PC-3 (cell line): ENCODE results near the gene IKZF1. TPM values are rescaled to one million over a fixed set of nuclear protein-coding genes. Genes with fewer than 3 reads are reported as not detected.

Experiments used
- ATAC-seq: fragments of 200-7000 bp; cut with Tn5 transposase; 2 replicates; pipeline ENCODE4 v1.9.1; 2020; ENCODE audit warnings: mild to moderate bottlenecking, moderate library complexity
- BruUV-seq: library from RNA; stranded (reverse); fragments of 400-500 nt; replicated peaks from 2 replicates; lab custom pipeline; 2021; lab: Mats Ljungman, UMichigan
- CTCF ChIA-PET: fragments of 300-600 bp; sonication (Branson Sonifier 250); formaldehyde crosslinking; loops from one replicate; lab custom pipeline; 2022; ENCODE audit warnings: antibody characterized with exemption; lab: Charles Lee
- POLR2A ChIA-PET: fragments of 300-600 bp; sonication (Branson Sonifier 250); formaldehyde crosslinking; loops from one replicate; lab custom pipeline; 2022; ENCODE audit warnings: antibody characterized with exemption; ENCODE audit not compliant: unreplicated experiment; lab: Charles Lee
- DNase-seq: peaks from one replicate; pipeline ENCODE4 v3.0.0-alpha.2; 2015
- H2AFZ ChIP-seq: fragments of 300-600 bp; sonication (generic); 2 replicates; pipeline ENCODE4 v1.6.0; 2016; ENCODE audit warnings: antibody characterized with exemption, low read length
- H3F3A ChIP-seq: fragments of 300-600 bp; sonication (generic); one replicate; pipeline ENCODE4 v1.6.0; 2017; ENCODE audit warnings: antibody characterized with exemption, low read length, control low read depth, mild to moderate bottlenecking; ENCODE audit not compliant: unreplicated experiment
- H3K27ac ChIP-seq: fragments of 300-600 bp; sonication (generic); 2 replicates; pipeline ENCODE4 v1.5.1; 2016; ENCODE audit warnings: mild to moderate bottlenecking, low read length
- H3K27me3 ChIP-seq: fragments of 300-600 bp; sonication (generic); 2 replicates; pipeline ENCODE4 v1.6.1; 2016; ENCODE audit warnings: low read length, mixed read lengths
- H3K36me3 ChIP-seq: fragments of 300-600 bp; sonication (generic); 2 replicates; pipeline ENCODE4 v1.6.1; 2016; ENCODE audit warnings: low read depth, mixed run types, low read length, mixed read lengths
- H3K4me1 ChIP-seq: fragments of 300-600 bp; sonication (generic); 2 replicates; pipeline ENCODE4 v1.5.1; 2016; ENCODE audit warnings: low read length; ENCODE audit not compliant: insufficient read depth
- H3K4me2 ChIP-seq: fragments of 300-600 bp; sonication (generic); 2 replicates; pipeline ENCODE4 v1.6.0; 2016; ENCODE audit warnings: low read length
- H3K4me3 ChIP-seq: fragments of 300-600 bp; sonication (generic); 2 replicates; pipeline ENCODE4 v1.5.1; 2016; ENCODE audit warnings: mild to moderate bottlenecking, low read length, mixed read lengths
- H3K79me2 ChIP-seq: fragments of 300-600 bp; sonication (generic); 2 replicates; pipeline ENCODE4 v1.6.1; 2017; ENCODE audit warnings: low read length, mixed read lengths
- H3K9ac ChIP-seq: fragments of 300-600 bp; sonication (generic); 2 replicates; pipeline ENCODE4 v1.6.0; 2016; ENCODE audit warnings: mild to moderate bottlenecking, low read length
- H3K9me2 ChIP-seq: fragments of 300-600 bp; sonication (generic); replicated peaks from 2 replicates; pipeline ENCODE4 v1.6.1; 2016; ENCODE audit warnings: mixed run types, low read length, mixed read lengths
- H3K9me3 ChIP-seq: fragments of 300-600 bp; sonication (generic); 2 replicates; pipeline ENCODE4 v1.6.1; 2016; ENCODE audit warnings: low read length, mixed read lengths
- H4K20me1 ChIP-seq: fragments of 300-600 bp; sonication (generic); 2 replicates; pipeline ENCODE4 v1.6.1; 2016; ENCODE audit warnings: low read length, mixed read lengths
- EZH2 ChIP-seq: fragments of 300-600 bp; sonication (generic); IDR thresholded peaks from one replicate; pipeline ENCODE4 v1.6.1; 2017; ENCODE audit warnings: antibody characterized with exemption, mild to moderate bottlenecking, low read length; ENCODE audit not compliant: unreplicated experiment
- EZH2phosphoT487 ChIP-seq: fragments of 300-600 bp; sonication (generic); IDR thresholded peaks from 2 replicates; pipeline ENCODE4 v1.6.1; 2018; ENCODE audit warnings: mild to moderate bottlenecking, antibody characterized with exemption, low read length, borderline replicate concordance
- intact Hi-C: fragments of 100-400 bp; cut with micrococcal nuclease; formaldehyde crosslinking; loops from 2 replicates; pipeline ENCODE4 v1.9.0; 2023
- total RNA-seq: library from RNA; depleted of rRNA; stranded (reverse); fragments of >200 nt; gene quantifications from 2 replicates; pipeline ENCODE4 v1.2.3, GENCODE V29; 2014
- TF ChIP-seq, protein P1 (sequence below): fragments of 300-600 bp; sonication (generic); conservative IDR thresholded peaks from 2 replicates; pipeline ENCODE4 v1.5.1; 2017; ENCODE audit warnings: antibody characterized with exemption, low read depth, mild to moderate bottlenecking, low read length

Gene IKZF1
- total RNA-seq, 1 experiment from 2014 or later, result not detected

DNA sequence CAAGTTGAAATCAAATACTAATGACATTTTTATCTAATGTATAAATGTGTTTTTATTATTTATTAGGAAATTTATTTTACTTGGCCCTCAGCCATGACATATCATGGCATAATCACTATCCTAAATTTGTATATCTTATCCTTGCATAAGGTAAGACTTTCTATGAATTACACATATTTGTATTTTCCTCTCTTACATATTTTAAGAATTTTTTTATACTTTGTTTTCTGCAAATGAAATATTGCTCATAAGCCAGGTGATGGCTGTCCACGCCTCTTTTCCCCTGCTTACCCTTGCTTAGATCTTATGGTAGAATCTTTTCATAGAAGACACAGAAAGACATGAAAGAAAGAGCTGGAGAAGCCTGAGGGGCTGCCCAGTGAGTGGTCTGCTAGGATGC, 48.2 kb downstream of the IKZF1 start:
- BruUV-seq, result no TSS peak
- H3K27me3 ChIP-seq, result peaks cover 95% of the 10 kb centered on the region
- POLR2A ChIA-PET, result no interaction called here

DNA sequence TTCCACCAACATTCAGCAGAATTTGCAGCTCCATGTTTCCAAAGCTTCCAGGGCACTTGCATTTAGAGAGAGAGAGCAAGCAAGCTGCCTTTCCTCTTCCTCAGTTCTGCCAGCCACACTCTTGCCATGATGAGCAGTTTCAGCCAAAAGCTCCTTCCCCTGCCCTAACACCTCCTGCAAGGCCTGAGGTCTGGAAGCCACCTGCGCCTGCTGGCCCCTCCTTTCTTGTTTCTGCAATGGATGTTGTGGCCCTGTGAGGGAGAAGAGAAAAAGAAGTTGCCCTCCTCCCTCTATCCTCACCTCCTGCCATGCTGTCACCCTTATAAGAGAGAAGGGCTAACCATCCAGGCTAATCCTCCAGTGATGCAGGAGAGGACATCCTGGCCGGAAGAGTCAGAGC, 48.7 kb downstream of the IKZF1 start:
- no peaks in the 10 kb centered on the region for H3F3A ChIP-seq
- H3K36me3 ChIP-seq, result no peaks in the 10 kb centered on the region
- H3K27me3 ChIP-seq, result peaks cover 95% of the 10 kb centered on the region
- no peaks in the 10 kb centered on the region for H3K9me2 ChIP-seq
- POLR2A ChIA-PET, result no interaction called here
- H3K4me2 ChIP-seq, result no peak overlapping the region
- no peaks in the 10 kb centered on the region for H4K20me1 ChIP-seq
- BruUV-seq, result no TSS peak
- CTCF ChIA-PET, result no interaction called here
- ATAC-seq, result no peak
- no peaks in the 10 kb centered on the region for H3K79me2 ChIP-seq
- DNase-seq, result no peak
- no peak overlapping the region for H3K4me3 ChIP-seq
- no peak overlapping the region for H3K9ac ChIP-seq
- intact Hi-C loops, result no loop called here
- no peak for TF ChIP-seq EZH2
- no peak for TF ChIP-seq EZH2phosphoT487
- TF ChIP-seq, protein P1, sequence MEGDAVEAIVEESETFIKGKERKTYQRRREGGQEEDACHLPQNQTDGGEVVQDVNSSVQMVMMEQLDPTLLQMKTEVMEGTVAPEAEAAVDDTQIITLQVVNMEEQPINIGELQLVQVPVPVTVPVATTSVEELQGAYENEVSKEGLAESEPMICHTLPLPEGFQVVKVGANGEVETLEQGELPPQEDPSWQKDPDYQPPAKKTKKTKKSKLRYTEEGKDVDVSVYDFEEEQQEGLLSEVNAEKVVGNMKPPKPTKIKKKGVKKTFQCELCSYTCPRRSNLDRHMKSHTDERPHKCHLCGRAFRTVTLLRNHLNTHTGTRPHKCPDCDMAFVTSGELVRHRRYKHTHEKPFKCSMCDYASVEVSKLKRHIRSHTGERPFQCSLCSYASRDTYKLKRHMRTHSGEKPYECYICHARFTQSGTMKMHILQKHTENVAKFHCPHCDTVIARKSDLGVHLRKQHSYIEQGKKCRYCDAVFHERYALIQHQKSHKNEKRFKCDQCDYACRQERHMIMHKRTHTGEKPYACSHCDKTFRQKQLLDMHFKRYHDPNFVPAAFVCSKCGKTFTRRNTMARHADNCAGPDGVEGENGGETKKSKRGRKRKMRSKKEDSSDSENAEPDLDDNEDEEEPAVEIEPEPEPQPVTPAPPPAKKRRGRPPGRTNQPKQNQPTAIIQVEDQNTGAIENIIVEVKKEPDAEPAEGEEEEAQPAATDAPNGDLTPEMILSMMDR, result no peak
- H3K4me1 ChIP-seq, result no peaks in the 10 kb centered on the region
- no peak overlapping the region for H3K27ac ChIP-seq
- H3K9me3 ChIP-seq, result no peaks in the 10 kb centered on the region
- no peak overlapping the region for H2AFZ ChIP-seq

More for the DNA sequence above, 48.2 kb downstream of the IKZF1 start:
- Histone ChIP-seq H3F3A (no peaks in the 10 kb centered on the region), H3K4me2 (no peak overlapping the region), H3K4me1 (no peaks in the 10 kb centered on the region), H2AFZ (no peak overlapping the region), H3K4me3 (no peak overlapping the region), H4K20me1 (no peaks in the 10 kb centered on the region), H3K27ac (no peak overlapping the region), H3K36me3 (no peaks in the 10 kb centered on the region), H3K9ac (no peak overlapping the region), H3K79me2 (no peaks in the 10 kb centered on the region), H3K9me3 (no peaks in the 10 kb centered on the region), H3K9me2 (no peaks in the 10 kb centered on the region)
- ATAC-seq, result no peak
- CTCF ChIA-PET, result no interaction called here
- intact Hi-C loops, result no loop called here
- TF ChIP-seq EZH2 (no peak), EZH2phosphoT487 (no peak)
- TF ChIP-seq, protein P1, result no peak
- DNase-seq, result no peak

DNA sequence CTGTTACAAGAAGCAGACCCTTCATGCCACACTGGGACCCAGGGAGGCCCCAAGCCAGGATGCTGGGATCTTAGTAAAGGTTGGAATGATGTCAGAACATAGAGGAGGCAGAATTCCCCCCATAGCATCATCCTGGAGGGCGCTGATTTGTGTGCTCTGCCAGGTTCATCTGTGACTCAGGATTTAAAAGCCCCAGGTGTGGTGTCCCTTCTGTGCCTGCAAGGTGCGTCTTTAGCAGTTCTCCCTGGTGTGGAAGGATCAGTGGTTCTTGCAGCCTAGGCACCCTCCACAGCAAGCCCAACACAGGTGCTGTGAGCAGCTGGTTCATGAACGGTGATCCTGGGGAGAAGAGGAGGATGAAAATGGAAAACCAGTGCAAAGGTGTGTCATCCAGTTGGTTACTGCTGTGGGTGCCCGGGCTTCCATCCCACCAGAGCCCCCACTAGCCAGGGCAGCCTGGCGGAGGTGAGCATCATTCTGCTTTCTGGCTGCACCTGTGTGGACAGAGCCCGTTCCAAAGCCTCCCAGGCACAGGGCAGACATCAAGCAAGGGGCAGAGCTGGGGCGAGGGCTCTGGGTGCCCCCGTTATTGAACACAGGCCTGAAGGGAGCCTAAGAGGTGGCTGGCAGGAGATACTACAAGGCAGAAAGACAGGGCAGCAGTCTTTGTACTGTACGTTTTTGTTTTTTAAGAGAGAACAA, 49.5 kb downstream of the IKZF1 start:
- H2AFZ ChIP-seq, result no peak overlapping the region
- no peak overlapping the region for H3K4me3 ChIP-seq
- no peaks in the 10 kb centered on the region for H3K36me3 ChIP-seq
- BruUV-seq, result no TSS peak
- no peaks in the 10 kb centered on the region for H3K9me2 ChIP-seq
- no peak overlapping the region for H3K4me2 ChIP-seq
- no peaks in the 10 kb centered on the region for H3K79me2 ChIP-seq
- H4K20me1 ChIP-seq, result no peaks in the 10 kb centered on the region
- no peaks in the 10 kb centered on the region for H3K4me1 ChIP-seq
- no peaks in the 10 kb centered on the region for H3K9me3 ChIP-seq
- H3F3A ChIP-seq, result no peaks in the 10 kb centered on the region
- peaks cover 95% of the 10 kb centered on the region for H3K27me3 ChIP-seq
- ChIA-PET CTCF (no interaction called here), POLR2A (no interaction called here)
- DNase-seq (no peak), ATAC-seq (no peak)
- TF ChIP-seq EZH2 (no peak), EZH2phosphoT487 (no peak)
- TF ChIP-seq, protein P1, result no peak
- H3K9ac ChIP-seq, result no peak overlapping the region
- no peak overlapping the region for H3K27ac ChIP-seq
- intact Hi-C loops, result no loop called here
